ENCODE data around the gene FXYD2.

The FXYD2 gene

GRCh38 chr11:117835576-117835975, 11.0 kb upstream of the FXYD2 start:
- no peak for DNase-seq (ENCODE audit: low read depth in 2 of 2)

- no peak for DNase-seq (ENCODE audit: low read depth in 2 of 2)
These were observed 10.4 kb upstream of the FXYD2 start for GRCh38 chr11:117834838-117835443.

GRCh38 chr11:117834068-117834810, 9.7 kb upstream of the FXYD2 start:
- no peak for DNase-seq (ENCODE audit: low read depth in 2 of 2)

GRCh38 chr11:117833401-117833891, 8.9 kb upstream of the FXYD2 start:
- DNase-seq (ENCODE audit: low read depth in 2 of 2) = no peak

- no peak for DNase-seq (ENCODE audit: low read depth in 2 of 2)
These were observed 8.0 kb upstream of the FXYD2 start for GRCh38 chr11:117832511-117832910.

- DNase-seq (ENCODE audit: low read depth in 2 of 2) = no peak
These were observed 7.3 kb upstream of the FXYD2 start for GRCh38 chr11:117831661-117832415.

- DNase-seq (ENCODE audit: low read depth in 2 of 2) = no peak
These were observed 6.3 kb upstream of the FXYD2 start for GRCh38 chr11:117830674-117831351.

- no peak for DNase-seq (ENCODE audit: low read depth in 2 of 2)
These were observed 5.5 kb upstream of the FXYD2 start for GRCh38 chr11:117830072-117830471.

- DNase-seq (ENCODE audit: low read depth in 2 of 2) = no peak
These were observed 4.8 kb upstream of the FXYD2 start for GRCh38 chr11:117829369-117829725.

- DNase-seq (ENCODE audit: low read depth in 2 of 2) = peak; percentile 82 to 87
These were observed 4.2 kb upstream of the FXYD2 start for GRCh38 chr11:117828611-117829368.

GRCh38 chr11:117827521-117828511, 3.3 kb upstream of the FXYD2 start:
- DNase-seq (ENCODE audit: low read depth in 2 of 2) = no peak

GRCh38 chr11:117826832-117827231, 2.3 kb upstream of the FXYD2 start:
- no peak for DNase-seq (ENCODE audit: low read depth in 2 of 2)

- DNase-seq (ENCODE audit: low read depth in 2 of 2) = no peak
These were observed 1.6 kb upstream of the FXYD2 start for GRCh38 chr11:117826190-117826570.

GRCh38 chr11:117825538-117826189, 1.1 kb upstream of the FXYD2 start:
- no peak for DNase-seq (ENCODE audit: low read depth in 2 of 2)

- DNase-seq (ENCODE audit: low read depth in 2 of 2) = no peak
These were observed 561 bp downstream of the FXYD2 start for GRCh38 chr11:117823946-117824420.

- no peak for DNase-seq (ENCODE audit: low read depth in 2 of 2)
These were observed 1.1 kb downstream of the FXYD2 start for GRCh38 chr11:117823294-117823945.

- DNase-seq (ENCODE audit: low read depth in 2 of 2) = no peak
These were observed 2.2 kb downstream of the FXYD2 start for GRCh38 chr11:117822074-117823033.

GRCh38 chr11:117821431-117821830, 3.1 kb downstream of the FXYD2 start:
- no peak for DNase-seq (ENCODE audit: low read depth in 2 of 2)

Data from stimulated activated CD8-positive, alpha-beta memory T cell treated with anti-CD3 and anti-CD28 coated beads, Interleukin-2, amount 100 ng/mL, for 1 hour (primary cell).